KMS-11 (cell line): ENCODE data around the gene CLP1.

ENCODE experiments used
- H2AFZ ChIP-seq: fragments of 200-600 bp; sonication (generic); 2 replicates; pipeline ENCODE4 v1.6.1; 2016; ENCODE audit warnings: antibody characterized with exemption, mixed run types, low read depth
- H3K27ac ChIP-seq: fragments of 200-600 bp; sonication (generic); 2 replicates; pipeline ENCODE4 v1.6.1; 2016; ENCODE audit warnings: mild to moderate bottlenecking, mixed run types
- H3K27me3 ChIP-seq: fragments of 200-600 bp; sonication (generic); 2 replicates; pipeline ENCODE4 v1.6.1; 2017; ENCODE audit warnings: mild to moderate bottlenecking, low read depth, mixed run types, moderate library complexity; ENCODE audit not compliant: insufficient read depth
- H3K36me3 ChIP-seq: fragments of 200-600 bp; sonication (generic); 2 replicates; pipeline ENCODE4 v1.6.1; 2017; ENCODE audit warnings: mild to moderate bottlenecking, mixed run types; ENCODE audit not compliant: insufficient read depth
- H3K4me1 ChIP-seq: fragments of 200-600 bp; sonication (generic); 2 replicates; pipeline ENCODE4 v1.6.1; 2016; ENCODE audit warnings: mild to moderate bottlenecking, low read depth, mixed run types; ENCODE audit not compliant: poor library complexity, severe bottlenecking
- H3K4me2 ChIP-seq: fragments of 200-600 bp; sonication (generic); 2 replicates; pipeline ENCODE4 v1.7.0; 2016; ENCODE audit warnings: mild to moderate bottlenecking, mixed run types
- H3K4me3 ChIP-seq: fragments of 200-600 bp; sonication (generic); IDR thresholded peaks from 2 replicates; pipeline ENCODE4 v1.6.1; 2017; ENCODE audit warnings: low read depth, low read length, mixed read lengths; ENCODE audit not compliant: insufficient read depth
- H3K79me2 ChIP-seq: fragments of 200-600 bp; sonication (generic); 2 replicates; pipeline ENCODE4 v1.6.1; 2016; ENCODE audit warnings: low read depth, mixed run types; ENCODE audit not compliant: insufficient read depth
- H3K9ac ChIP-seq: fragments of 200-600 bp; sonication (generic); 2 replicates; pipeline ENCODE4 v1.6.1; 2016; ENCODE audit warnings: mild to moderate bottlenecking, mixed run types
- H4K20me1 ChIP-seq: fragments of 200-600 bp; sonication (generic); 2 replicates; pipeline ENCODE4 v1.6.1; 2016; ENCODE audit warnings: mild to moderate bottlenecking, mixed run types; ENCODE audit not compliant: insufficient read depth
- CTCF ChIP-seq: fragments of 200-600 bp; sonication (generic); conservative IDR thresholded peaks from 2 replicates; pipeline ENCODE4 v1.6.1; 2017; ENCODE audit warnings: low read depth, mild to moderate bottlenecking, antibody characterized with exemption, low read length, moderate library complexity, mixed read lengths

Gene CLP1

GRCh38 chr11:57646194-57646798 lies 11.3 kb upstream of the CLP1 start:
- Histone ChIP-seq H2AFZ (no peak overlapping the region), H3K9ac (no peak overlapping the region), H3K36me3 (no peaks in the 10 kb centered on the region), H3K4me2 (no peak overlapping the region), H4K20me1 (no peaks in the 10 kb centered on the region), H3K79me2 (no peaks in the 10 kb centered on the region), H3K27me3 (peaks cover 27% of the 10 kb centered on the region), H3K27ac (no peak overlapping the region), H3K4me3 (no peak overlapping the region), H3K4me1 (no peaks in the 10 kb centered on the region)
- TF ChIP-seq CTCF = no peak

- Histone ChIP-seq H3K4me3 (no peak overlapping the region), H3K79me2 (no peaks in the 10 kb centered on the region), H4K20me1 (no peaks in the 10 kb centered on the region), H3K9ac (no peak overlapping the region), H3K4me1 (no peaks in the 10 kb centered on the region), H3K36me3 (no peaks in the 10 kb centered on the region), H2AFZ (no peak overlapping the region), H3K27me3 (peaks cover 27% of the 10 kb centered on the region), H3K27ac (no peak overlapping the region), H3K4me2 (no peak overlapping the region)
- no peak for TF ChIP-seq CTCF
These were observed 10.7 kb upstream of the CLP1 start for GRCh38 chr11:57646799-57647303.

GRCh38 chr11:57647372-57647771 lies 10.2 kb upstream of the CLP1 start:
- peaks cover 27% of the 10 kb centered on the region for H3K27me3 ChIP-seq
- H3K4me1 ChIP-seq = no peaks in the 10 kb centered on the region
- no peak overlapping the region for H2AFZ ChIP-seq
- H4K20me1 ChIP-seq = no peaks in the 10 kb centered on the region
- no peak overlapping the region for H3K27ac ChIP-seq
- no peak overlapping the region for H3K4me2 ChIP-seq
- no peaks in the 10 kb centered on the region for H3K79me2 ChIP-seq
- H3K36me3 ChIP-seq = no peaks in the 10 kb centered on the region
- H3K4me3 ChIP-seq = no peak overlapping the region
- H3K9ac ChIP-seq = no peak overlapping the region
- no peak for TF ChIP-seq CTCF

- H3K4me1 ChIP-seq = no peaks in the 10 kb centered on the region
- no peak overlapping the region for H2AFZ ChIP-seq
- H3K9ac ChIP-seq = no peak overlapping the region
- no peak overlapping the region for H3K4me3 ChIP-seq
- no peak for TF ChIP-seq CTCF
- no peaks in the 10 kb centered on the region for H3K79me2 ChIP-seq
- no peak overlapping the region for H3K4me2 ChIP-seq
- H4K20me1 ChIP-seq = no peaks in the 10 kb centered on the region
- H3K27ac ChIP-seq = no peak overlapping the region
- peaks cover 27% of the 10 kb centered on the region for H3K27me3 ChIP-seq
- H3K36me3 ChIP-seq = no peaks in the 10 kb centered on the region
These were observed 9.4 kb upstream of the CLP1 start for GRCh38 chr11:57647960-57648800.
